Measurements from ENCODE around the gene AQP5. TPM values are rescaled to one million over a fixed set of nuclear protein-coding genes. Genes with fewer than 3 reads are reported as not detected.

The AQP5 gene
- total and polyA plus RNA-seq, 2 experiments from 2014 or later, result not detected

DNA sequence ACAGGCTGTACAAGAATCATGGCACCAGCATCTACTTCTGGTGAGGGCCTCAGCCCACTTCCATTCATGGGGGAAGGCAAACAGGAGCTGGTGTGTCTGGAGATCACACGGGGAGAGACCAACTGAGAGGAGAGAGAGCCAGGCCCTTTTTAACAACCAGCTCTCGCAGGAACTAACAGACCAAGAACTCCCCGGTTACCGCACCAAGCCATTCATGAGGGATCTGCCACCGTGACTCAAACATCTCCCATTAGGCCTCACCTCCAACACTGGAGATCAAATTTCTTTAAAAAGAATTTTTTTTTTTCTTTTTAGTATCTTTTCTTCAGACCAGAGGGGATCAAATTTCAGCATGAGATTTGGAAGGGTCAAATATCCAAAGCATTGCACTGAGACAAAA lies 27.9 kb upstream of the AQP5 start:
- Histone ChIP-seq H3K4me1 (ENCODE audit: insufficient read depth) (peaks cover 13% of the 10 kb centered on the region), H4K20me1 (ENCODE audit: insufficient read depth) (no peaks in the 10 kb centered on the region), H3K4me3 (no peak overlapping the region), H3K9ac (no peak overlapping the region), H3K9me3 (ENCODE audit: low read depth) (no peaks in the 10 kb centered on the region), H3K27ac (no peak overlapping the region), H3K4me2 (ENCODE audit: unreplicated experiment) (no peak overlapping the region), H3K27me3 (replicated peaks; ENCODE audit: insufficient read depth) (no peaks in the 10 kb centered on the region), H3K79me2 (ENCODE audit: insufficient read depth) (no peaks in the 10 kb centered on the region), H3K9me2 (ENCODE audit: insufficient read depth) (no peaks in the 10 kb centered on the region), H2AFZ (no peak overlapping the region), H3K36me3 (ENCODE audit: low read depth) (no peaks in the 10 kb centered on the region), H3F3A (ENCODE audit: insufficient read depth) (no peaks in the 10 kb centered on the region)
- TF ChIP-seq EZH2phosphoT487 (IDR thresholded peaks at IDR 0.05; ENCODE audit: insufficient read depth, low read depth) (no peak), EZH2 (IDR thresholded peaks at IDR 0.05; ENCODE audit: insufficient read depth, poor library complexity, severe bottlenecking) (no peak)
- no peak for DNase-seq
- 92% methylated on average over 5 of the region's 5 CpGs for WGBS, 2 experiments (ENCODE audit: low coverage in 1 of 2, low lambda C conversion rate in 2 of 2, missing lambda C conversion rate in 2 of 2)
- in situ Hi-C loops (cut with MboI), result no loop called here

DNA sequence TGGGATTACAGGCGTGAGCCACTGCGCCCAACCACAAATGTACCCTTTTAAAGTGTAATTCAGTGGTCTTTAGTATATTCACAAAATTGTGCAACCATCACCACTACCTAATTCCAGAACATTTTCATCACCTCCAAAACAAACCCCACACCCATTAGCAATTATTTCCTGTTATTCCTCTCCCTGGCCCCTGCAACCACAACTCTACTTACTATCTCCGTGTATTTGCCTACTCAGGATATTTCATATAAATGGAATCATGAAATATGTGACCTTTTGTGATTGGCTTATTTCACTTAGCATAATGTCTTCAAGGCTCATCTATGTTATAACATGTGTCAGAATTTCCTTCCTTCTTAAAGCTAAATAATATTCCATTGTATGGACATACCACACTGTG lies 27.2 kb upstream of the AQP5 start:
- Histone ChIP-seq H3K36me3 (ENCODE audit: low read depth) (no peaks in the 10 kb centered on the region), H3K27ac (no peak overlapping the region), H3K4me2 (ENCODE audit: unreplicated experiment) (no peak overlapping the region), H3K4me1 (ENCODE audit: insufficient read depth) (peaks cover 13% of the 10 kb centered on the region), H3K27me3 (replicated peaks; ENCODE audit: insufficient read depth) (no peaks in the 10 kb centered on the region), H3K79me2 (ENCODE audit: insufficient read depth) (no peaks in the 10 kb centered on the region), H3K9ac (no peak overlapping the region), H2AFZ (no peak overlapping the region), H3K9me2 (ENCODE audit: insufficient read depth) (no peaks in the 10 kb centered on the region), H3K4me3 (no peak overlapping the region), H3K9me3 (ENCODE audit: low read depth) (no peaks in the 10 kb centered on the region), H3F3A (ENCODE audit: insufficient read depth) (no peaks in the 10 kb centered on the region), H4K20me1 (ENCODE audit: insufficient read depth) (no peaks in the 10 kb centered on the region)
- TF ChIP-seq EZH2 (IDR thresholded peaks at IDR 0.05; ENCODE audit: insufficient read depth, poor library complexity, severe bottlenecking), result no peak
- no peak for TF ChIP-seq EZH2phosphoT487 (IDR thresholded peaks at IDR 0.05; ENCODE audit: insufficient read depth, low read depth)
- in situ Hi-C loops (cut with MboI), result no loop called here
- WGBS, 2 experiments (ENCODE audit: low coverage in 1 of 2, low lambda C conversion rate in 2 of 2, missing lambda C conversion rate in 2 of 2), result 92 to 94% methylated on average over 3 of the region's 3 CpGs
- DNase-seq, result no peak

DNA sequence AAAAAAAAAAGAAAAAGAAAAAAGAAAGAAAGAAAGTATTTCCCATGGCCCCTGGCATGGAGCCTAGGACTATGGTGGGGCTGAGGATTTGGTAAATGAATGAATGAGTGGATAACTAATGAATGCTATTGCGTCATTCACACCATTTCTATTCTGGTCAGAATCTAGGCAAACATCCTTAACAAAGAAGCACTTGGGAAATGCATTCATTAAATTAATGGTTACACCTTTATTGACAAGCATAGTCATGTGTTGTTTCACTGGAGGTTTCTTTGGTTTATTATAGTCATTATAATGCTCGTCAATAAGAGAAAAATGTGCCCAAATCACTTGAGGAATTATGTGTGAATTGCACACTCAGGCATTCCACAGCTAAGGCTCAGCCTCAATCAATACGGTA lies 24.7 kb upstream of the AQP5 start:
- no peaks in the 10 kb centered on the region for H4K20me1 ChIP-seq (ENCODE audit: insufficient read depth)
- in situ Hi-C loops (cut with MboI), result no loop called here
- WGBS, 2 experiments (ENCODE audit: low coverage in 1 of 2, low lambda C conversion rate in 2 of 2, missing lambda C conversion rate in 2 of 2), result 72 to 80% methylated on average over 3 of the region's 3 CpGs
- H3K36me3 ChIP-seq (ENCODE audit: low read depth), result no peaks in the 10 kb centered on the region
- TF ChIP-seq EZH2phosphoT487 (IDR thresholded peaks at IDR 0.05; ENCODE audit: insufficient read depth, low read depth), result no peak
- no peak for TF ChIP-seq EZH2 (IDR thresholded peaks at IDR 0.05; ENCODE audit: insufficient read depth, poor library complexity, severe bottlenecking)
- no peak for DNase-seq
- H3K4me2 ChIP-seq (ENCODE audit: unreplicated experiment), result no peak overlapping the region
- no peaks in the 10 kb centered on the region for H3K9me2 ChIP-seq (ENCODE audit: insufficient read depth)
- H3F3A ChIP-seq (ENCODE audit: insufficient read depth), result no peaks in the 10 kb centered on the region
- no peak overlapping the region for H3K27ac ChIP-seq
- no peak overlapping the region for H3K9ac ChIP-seq
- no peaks in the 10 kb centered on the region for H3K79me2 ChIP-seq (ENCODE audit: insufficient read depth)
- no peaks in the 10 kb centered on the region for H3K27me3 ChIP-seq (replicated peaks; ENCODE audit: insufficient read depth)
- no peak overlapping the region for H2AFZ ChIP-seq
- no peaks in the 10 kb centered on the region for H3K9me3 ChIP-seq (ENCODE audit: low read depth)
- H3K4me3 ChIP-seq, result no peak overlapping the region
- no peaks in the 10 kb centered on the region for H3K4me1 ChIP-seq (ENCODE audit: insufficient read depth)

DNA sequence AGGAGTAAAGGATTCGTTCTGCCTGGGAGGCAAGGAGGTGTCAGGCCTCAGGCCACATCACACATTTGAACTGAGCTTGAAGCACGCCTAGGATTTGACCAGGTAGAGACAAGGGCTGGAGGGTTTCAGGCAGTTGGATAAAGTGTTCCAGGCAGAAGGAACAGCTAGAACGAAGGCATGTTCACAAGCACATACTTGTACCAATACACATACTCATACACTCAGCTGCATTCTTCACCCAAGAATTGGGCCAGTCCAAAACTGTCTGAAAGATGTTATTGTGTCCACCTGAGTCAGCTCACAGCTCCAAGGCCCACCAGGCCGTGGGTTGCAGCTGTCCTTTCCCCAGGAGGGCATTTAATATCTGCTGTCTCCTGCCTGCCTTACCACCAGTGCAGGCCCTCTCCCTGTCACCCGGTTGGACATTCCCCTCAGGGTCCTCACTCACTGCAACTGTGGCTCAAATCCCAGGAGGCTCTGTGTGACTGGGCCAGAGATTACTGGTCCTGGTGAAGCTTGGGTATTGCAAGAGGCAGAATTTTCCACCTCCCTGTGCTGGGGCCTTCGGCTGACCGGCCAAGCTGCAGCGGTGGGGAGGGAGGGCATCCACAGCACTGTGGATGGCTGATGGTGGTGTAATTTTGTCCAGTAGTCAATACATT lies 23.9 kb upstream of the AQP5 start:
- no peak for DNase-seq
- no peaks in the 10 kb centered on the region for H4K20me1 ChIP-seq (ENCODE audit: insufficient read depth)
- no peak overlapping the region for H3K4me2 ChIP-seq (ENCODE audit: unreplicated experiment)
- no peaks in the 10 kb centered on the region for H3F3A ChIP-seq (ENCODE audit: insufficient read depth)
- H3K79me2 ChIP-seq (ENCODE audit: insufficient read depth), result no peaks in the 10 kb centered on the region
- H3K9me3 ChIP-seq (ENCODE audit: low read depth), result no peaks in the 10 kb centered on the region
- no peak overlapping the region for H3K27ac ChIP-seq
- in situ Hi-C loops (cut with MboI), result no loop called here
- no peaks in the 10 kb centered on the region for H3K27me3 ChIP-seq (replicated peaks; ENCODE audit: insufficient read depth)
- TF ChIP-seq EZH2 (IDR thresholded peaks at IDR 0.05; ENCODE audit: insufficient read depth, poor library complexity, severe bottlenecking), result no peak
- TF ChIP-seq EZH2phosphoT487 (IDR thresholded peaks at IDR 0.05; ENCODE audit: insufficient read depth, low read depth), result no peak
- H3K9me2 ChIP-seq (ENCODE audit: insufficient read depth), result no peaks in the 10 kb centered on the region
- 74 to 77% methylated on average over 8 of the region's 8 CpGs for WGBS, 2 experiments (ENCODE audit: low coverage in 1 of 2, low lambda C conversion rate in 2 of 2, missing lambda C conversion rate in 2 of 2)
- H3K9ac ChIP-seq, result no peak overlapping the region
- H3K36me3 ChIP-seq (ENCODE audit: low read depth), result no peaks in the 10 kb centered on the region
- H2AFZ ChIP-seq, result no peak overlapping the region
- H3K4me3 ChIP-seq, result no peak overlapping the region
- H3K4me1 ChIP-seq (ENCODE audit: insufficient read depth), result no peaks in the 10 kb centered on the region

DNA sequence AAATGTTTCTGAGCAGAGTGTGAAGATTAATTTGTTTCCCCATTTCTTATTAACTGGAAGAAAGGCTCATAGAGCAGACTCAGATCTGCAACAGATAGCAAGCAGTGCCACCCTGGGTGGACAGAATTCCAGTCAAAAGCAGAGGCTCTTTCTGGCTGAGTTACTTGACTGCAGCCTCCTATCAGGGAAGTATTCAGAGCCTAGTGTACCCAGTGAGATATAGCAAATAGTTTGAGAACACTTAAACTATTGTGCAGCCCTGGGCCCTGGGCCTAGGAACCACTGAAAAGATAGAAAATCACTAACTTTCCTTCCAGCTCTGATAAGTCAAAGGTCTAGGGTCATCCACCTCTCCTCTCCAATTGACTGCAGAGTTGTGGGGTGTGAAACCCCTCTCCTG lies 22.4 kb upstream of the AQP5 start:
- Histone ChIP-seq H3K79me2 (ENCODE audit: insufficient read depth) (no peaks in the 10 kb centered on the region), H3K4me3 (no peak overlapping the region), H3K36me3 (ENCODE audit: low read depth) (no peaks in the 10 kb centered on the region), H4K20me1 (ENCODE audit: insufficient read depth) (no peaks in the 10 kb centered on the region), H3K4me1 (ENCODE audit: insufficient read depth) (no peaks in the 10 kb centered on the region), H3K9me3 (ENCODE audit: low read depth) (no peaks in the 10 kb centered on the region), H3K4me2 (ENCODE audit: unreplicated experiment) (no peak overlapping the region), H3K9ac (no peak overlapping the region), H2AFZ (no peak overlapping the region), H3K27ac (no peak overlapping the region), H3K27me3 (replicated peaks; ENCODE audit: insufficient read depth) (no peaks in the 10 kb centered on the region), H3F3A (ENCODE audit: insufficient read depth) (no peaks in the 10 kb centered on the region), H3K9me2 (ENCODE audit: insufficient read depth) (no peaks in the 10 kb centered on the region)
- in situ Hi-C loops (cut with MboI), result no loop called here
- TF ChIP-seq EZH2phosphoT487 (IDR thresholded peaks at IDR 0.05; ENCODE audit: insufficient read depth, low read depth) (no peak), EZH2 (IDR thresholded peaks at IDR 0.05; ENCODE audit: insufficient read depth, poor library complexity, severe bottlenecking) (no peak)
- no peak for DNase-seq

All from GM23248 (cell line).